Caki2 (cell line): ENCODE results near the gene PISD. TPM values are rescaled to one million over a fixed set of nuclear protein-coding genes. Genes with fewer than 3 reads are reported as not detected.
"Not testable (repeated sequence)": the region's sequence is repeated elsewhere in the genome, so short reads cannot be mapped to it uniquely, and the experiment has no call there.

Experiments
- DNase-seq: peaks from one replicate; pipeline ENCODE4 v3.0.0-alpha.2; 2015; ENCODE audit warnings: low read depth
- in situ Hi-C: cut with HindIII; loops from 2 replicates; pipeline ENCODE4 v1.10.0; 2016; ENCODE audit warnings: low sequenced_read_pairs, low pct_unique_long_range_greater_than_20kb, mixed read lengths
- total RNA-seq: library from RNA; depleted of rRNA; stranded (reverse); fragments of >200 nt; shearing (Covaris generic); gene quantifications from 2 replicates; pipeline ENCODE4 v1.2.3, GENCODE V29; 2014; ENCODE audit warnings: low replicate concordance; rRNA removed

PISD gene
- 74.7 and 91.5 TPM in 2 replicates for total RNA-seq

GRCh38 chr22:31661851-31662667 lies at the start of gene PISD:
PISD (minus strand) TSS chr22:31662215; CDS start chr22:31662208, 7 bp downstream.
- in situ Hi-C loops, result no loop called here
- DNase-seq, result peak; percentile 99

GRCh38 chr22:31711226-31711625 lies 49.2 kb upstream of the PISD start:
- DNase-seq, result not testable (repeated sequence)
- in situ Hi-C loops, result loop anchor here (25.0 kb wide), 1 partner anchor 251 kb away; no protein-coding TSS in a partner anchor

- in situ Hi-C loops, result loop anchor here (25.0 kb wide), 1 partner anchor 255 kb away; no protein-coding TSS in a partner anchor
- DNase-seq, result no peak
These were observed 45.5 kb upstream of the PISD start for GRCh38 chr22:31707519-31707918.

GRCh38 chr22:31695423-31695822 lies 33.4 kb upstream of the PISD start:
- in situ Hi-C loops, result no loop called here
- no peak for DNase-seq

DNA sequence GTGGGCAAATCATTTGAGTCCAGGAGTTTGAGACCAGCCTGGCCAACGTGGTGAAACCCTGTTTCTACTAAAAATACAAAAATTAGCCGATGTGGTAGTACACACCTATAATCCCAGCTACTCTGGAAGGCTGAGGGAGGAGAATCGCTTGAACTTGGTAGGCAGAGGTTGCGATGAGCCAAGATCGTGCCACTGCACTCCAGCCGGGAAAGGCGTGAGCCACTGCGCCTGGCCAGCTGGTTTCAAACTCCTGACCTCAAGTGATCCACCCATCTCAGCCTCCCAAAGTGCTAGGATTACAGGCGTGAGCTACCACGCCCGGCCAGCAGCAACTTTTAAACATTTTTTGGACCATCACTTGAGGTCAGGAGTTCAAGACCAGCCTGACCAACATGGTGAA lies 32.0 kb upstream of the PISD start:
- in situ Hi-C loops, DNase-seq: not testable (repeated sequence)

DNA sequence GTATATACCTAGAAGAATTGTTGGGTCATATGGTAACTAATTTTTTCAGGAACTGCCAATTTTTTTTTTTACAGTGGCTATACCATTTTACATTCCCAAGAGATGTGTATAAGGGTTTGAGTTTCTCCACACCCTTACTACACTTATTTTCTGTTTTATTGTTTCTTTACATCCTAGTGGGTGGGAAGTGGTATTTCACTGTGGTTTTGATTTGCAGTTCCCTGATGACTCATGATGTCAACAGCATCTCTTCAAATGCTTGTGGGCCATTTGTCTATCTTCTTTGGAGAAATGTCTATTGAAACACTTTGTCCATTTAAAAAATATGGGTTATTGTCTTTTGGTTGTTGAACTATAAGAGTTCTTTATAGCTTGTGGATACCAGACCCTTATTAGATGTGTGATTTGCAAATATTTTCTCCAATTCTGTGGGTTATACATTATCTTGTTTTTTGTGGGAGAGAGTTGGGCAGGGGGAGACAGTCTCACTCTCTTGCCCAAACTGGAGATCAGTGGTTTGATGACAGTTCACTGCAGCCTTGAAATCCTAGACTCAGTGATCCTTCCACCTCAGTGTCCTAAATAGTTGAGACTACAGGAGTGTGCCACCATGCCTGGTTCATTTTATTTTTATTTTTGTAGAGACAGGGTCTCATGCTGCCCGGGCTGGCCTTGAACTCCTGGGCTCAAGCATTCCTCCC lies 30.3 kb upstream of the PISD start:
- in situ Hi-C loops, result no loop called here
- DNase-seq, result no peak

GRCh38 chr22:31691408-31691807 lies 29.4 kb upstream of the PISD start:
- DNase-seq, result no peak
- in situ Hi-C loops, result no loop called here

DNA sequence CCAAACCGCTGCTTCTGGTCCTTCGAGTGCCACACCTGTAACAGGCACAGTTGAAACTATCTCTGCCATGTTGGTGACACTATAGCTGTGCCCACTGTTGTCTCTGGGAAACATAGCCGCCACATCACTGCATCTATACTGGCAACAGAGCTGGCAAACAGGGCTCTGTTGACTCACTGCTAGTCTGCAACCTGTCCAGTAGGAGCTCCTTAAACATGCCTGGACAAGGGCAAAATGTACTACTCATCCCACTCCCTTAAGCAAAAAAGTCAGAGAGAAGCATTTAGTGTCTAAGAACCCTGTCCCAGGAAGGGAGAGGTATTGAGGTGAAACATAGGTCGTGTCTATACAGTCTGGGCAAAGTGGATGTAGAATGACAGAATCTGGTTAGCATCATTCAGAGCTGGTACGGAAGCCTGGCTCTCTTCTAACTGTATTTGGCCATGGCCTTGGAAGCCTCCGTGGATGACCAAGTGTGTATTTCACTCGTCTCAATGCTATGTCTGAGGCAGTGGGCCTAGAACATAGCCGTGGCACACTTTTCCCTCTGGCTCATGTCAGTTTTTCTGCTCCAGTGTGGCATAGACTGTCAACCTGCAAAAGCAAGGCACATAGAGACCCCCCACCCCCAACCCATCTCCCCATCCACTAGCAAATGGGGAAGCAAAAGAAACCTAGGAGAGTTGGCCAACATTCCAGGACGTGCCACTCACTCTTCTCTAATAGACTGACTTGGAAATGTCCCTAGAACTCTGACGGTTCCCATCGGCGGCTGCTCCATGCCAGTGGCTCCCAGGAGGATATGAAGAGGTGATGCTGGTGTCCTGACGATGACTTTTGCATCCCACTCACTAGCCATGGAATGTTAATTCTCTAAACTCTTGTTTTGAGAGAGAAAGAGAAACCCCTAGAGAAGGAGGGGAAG lies 21.4 kb upstream of the PISD start:
- DNase-seq, result no peak

DNA sequence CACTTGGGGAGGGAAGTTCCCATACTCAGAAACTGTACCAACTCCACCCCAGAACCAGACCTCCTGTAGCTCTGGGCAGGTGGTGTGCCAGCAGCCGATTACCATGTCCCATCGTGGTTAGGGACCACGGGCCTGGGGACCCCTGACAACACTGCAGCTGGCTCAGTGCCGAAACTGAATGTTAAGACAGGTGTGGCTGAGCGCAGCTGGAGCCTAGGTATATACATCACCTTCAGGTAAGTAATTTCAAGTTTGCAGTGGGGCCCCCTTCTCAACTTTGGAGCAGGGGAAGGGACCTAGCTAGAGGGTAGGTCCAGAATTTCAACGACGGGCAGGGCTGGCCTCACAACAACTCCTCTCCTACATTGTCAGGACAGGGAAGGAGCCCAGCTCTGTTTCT lies 20.7 kb upstream of the PISD start:
- in situ Hi-C loops, result no loop called here
- DNase-seq, result no peak

More for the DNA sequence above, 21.4 kb upstream of the PISD start:
- in situ Hi-C loops, result no loop called here

DNA sequence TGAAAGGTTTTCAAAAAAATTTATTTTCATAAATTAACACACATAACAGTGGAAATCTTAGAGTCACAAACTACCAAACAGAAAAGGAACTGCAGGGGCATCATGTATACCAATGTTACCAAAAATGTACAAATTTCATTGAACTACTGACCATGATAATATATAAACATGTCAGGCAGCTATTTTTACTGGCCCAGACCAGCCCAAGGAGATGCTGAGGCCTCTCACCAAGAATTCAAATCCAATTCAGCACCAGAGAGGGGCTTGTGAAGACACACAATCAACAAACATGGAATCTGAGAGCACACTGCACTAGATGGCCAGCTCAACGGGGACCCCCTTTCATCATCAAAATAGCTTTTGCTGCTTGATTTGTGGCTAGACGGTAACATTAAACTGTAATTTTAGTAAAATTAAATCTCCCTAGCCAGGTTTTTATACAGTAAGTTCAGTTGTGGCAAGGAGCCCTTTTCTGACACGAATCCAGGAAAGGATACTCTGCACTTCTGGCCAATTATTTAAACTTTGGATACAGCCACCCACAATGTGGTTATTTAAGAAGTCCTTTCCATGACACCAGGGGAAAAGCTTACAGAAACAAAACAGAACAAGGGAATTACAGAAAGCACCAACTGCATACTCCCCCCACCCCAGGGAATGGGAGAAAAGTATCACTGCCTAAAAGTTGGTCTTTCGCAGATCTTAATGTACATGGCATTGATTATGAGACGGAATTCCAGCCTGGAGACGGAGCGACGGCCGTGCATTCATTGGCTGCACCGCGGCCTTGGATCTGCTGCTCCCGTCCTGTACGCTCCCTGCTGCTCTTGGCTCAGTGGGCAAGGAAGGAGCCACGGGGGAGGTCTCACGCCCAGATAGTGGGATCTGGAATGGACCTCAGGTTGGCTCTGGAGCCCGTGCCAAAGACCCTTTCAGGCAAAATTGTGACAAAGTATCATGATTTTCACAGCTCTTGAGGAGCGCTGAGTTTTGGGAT lies 19.6 kb upstream of the PISD start:
- no peak for DNase-seq
- in situ Hi-C loops, result no loop called here

DNA sequence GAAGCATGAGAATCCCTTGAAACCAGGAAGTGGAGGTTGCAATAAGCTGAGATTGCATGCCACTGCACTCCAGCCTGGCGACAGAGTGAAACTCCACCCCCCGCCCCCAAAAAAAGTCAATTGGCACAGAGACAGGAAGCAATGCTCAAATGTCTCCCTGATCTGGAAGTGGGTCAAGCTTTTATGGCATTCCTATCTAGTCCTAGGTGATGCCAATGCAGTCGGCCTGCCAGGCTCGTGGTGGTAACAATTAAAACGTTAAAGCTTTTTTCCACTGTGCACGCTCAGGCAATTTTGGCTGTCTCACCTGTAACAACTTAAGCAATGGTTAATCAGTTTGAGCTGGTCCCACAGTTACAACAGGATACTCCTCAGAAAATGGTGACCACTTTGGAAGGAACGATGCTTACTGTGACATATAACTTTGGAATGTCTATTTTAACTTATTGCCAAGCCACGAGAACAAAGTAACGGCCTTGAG lies 18.9 kb upstream of the PISD start:
- DNase-seq, result no peak

GRCh38 chr22:31678748-31679147 lies 16.7 kb upstream of the PISD start:
- no peak for DNase-seq
- in situ Hi-C loops, result no loop called here

More for the DNA sequence above, 18.9 kb upstream of the PISD start:
- in situ Hi-C loops, result no loop called here

DNA sequence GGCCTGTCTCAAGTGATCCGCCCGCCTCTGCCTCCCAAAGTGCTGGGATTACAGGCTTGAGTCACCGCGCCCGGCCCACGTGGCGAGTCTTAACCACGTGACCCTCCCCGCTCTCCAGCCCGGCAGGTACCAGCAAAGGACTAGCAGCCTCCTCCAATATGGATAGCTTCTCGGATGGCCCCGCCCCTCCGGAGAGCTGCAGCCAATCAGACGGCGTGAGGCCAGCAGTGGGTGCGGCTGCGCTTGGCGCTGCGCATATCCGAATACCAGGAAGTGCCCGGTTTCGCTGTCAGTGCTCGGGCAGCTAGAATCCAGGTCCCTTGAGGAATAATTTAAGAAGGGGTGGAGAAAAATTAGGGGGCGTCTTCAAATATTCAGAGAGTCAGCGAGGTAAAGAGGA lies 14.7 kb upstream of the PISD start:
- peak; percentile 99 for DNase-seq
- in situ Hi-C loops, result no loop called here

DNA sequence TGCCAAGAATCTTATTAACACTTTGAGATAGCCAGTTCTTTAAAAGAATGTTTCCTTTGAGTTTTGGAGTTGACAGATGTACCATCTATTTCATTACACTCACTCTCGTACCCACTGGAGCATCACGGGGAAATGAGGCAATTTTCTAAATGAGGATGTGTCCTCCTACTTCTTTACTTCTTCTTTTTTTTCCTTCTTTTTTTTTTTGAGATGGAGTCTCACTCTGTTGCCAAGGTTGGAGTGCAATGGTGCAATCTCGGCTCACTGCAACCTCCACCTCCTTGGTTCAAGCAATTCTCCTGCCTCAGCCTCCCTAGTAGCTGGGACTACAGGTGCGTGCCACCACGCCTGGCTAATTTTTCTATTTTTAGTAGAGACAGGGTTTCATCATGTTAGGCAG lies 12.2 kb upstream of the PISD start:
- in situ Hi-C loops, DNase-seq: not testable (repeated sequence)

GRCh38 chr22:31668849-31669248 lies 6.8 kb upstream of the PISD start:
- DNase-seq, in situ Hi-C loops: not testable (repeated sequence)

DNA sequence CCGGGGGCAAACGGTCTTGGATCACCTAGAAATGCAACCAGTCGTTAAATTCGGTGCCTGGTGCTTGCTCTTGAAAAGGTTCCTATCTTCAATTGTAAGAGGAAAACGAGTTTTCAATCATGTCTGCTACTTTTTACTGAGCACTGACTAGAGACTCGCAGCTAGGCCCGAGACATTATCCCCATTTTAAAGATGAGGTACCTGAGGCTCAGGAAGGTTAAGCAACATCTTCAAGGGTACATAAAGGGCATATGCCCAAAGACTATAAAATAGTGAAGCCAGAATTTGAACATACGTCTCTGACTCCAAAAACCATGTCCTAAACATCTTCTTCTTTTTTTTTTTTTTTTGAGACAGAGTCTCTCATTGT lies 638 bp upstream of the PISD start:
- in situ Hi-C loops, result no loop called here
- no peak for DNase-seq

- in situ Hi-C loops, result not testable (repeated sequence)
- peak; percentile 81 for DNase-seq
These were observed 1.1 kb downstream of the PISD start for GRCh38 chr22:31660860-31661341.
